Fibroblast of mammary gland (primary cell): ENCODE data around the gene TRMT2B.
A peak's percentile ranks its signal among the peaks of the same experiment; 100 is the strongest.
"Not testable (repeated sequence)": the region's sequence is repeated elsewhere in the genome, so short reads cannot be mapped to it uniquely, and the experiment has no call there.

Source experiments
- DNase-seq: peaks from one replicate; pipeline ENCODE4 v3.0.0-alpha.2; 2010; ENCODE audit warnings: low read depth
- H3K4me3 ChIP-seq: 2 replicates; pipeline ENCODE4 v1.5.1; 2011; ENCODE audit warnings: low read depth, mild to moderate bottlenecking, low read length, moderate library complexity; ENCODE audit not compliant: control insufficient read depth
- CTCF ChIP-seq: conservative IDR thresholded peaks from 2 replicates; pipeline ENCODE4 v1.5.1; 2011; ENCODE audit warnings: low read depth, low read length, inconsistent platforms; ENCODE audit not compliant: control insufficient read depth, insufficient read depth

The TRMT2B gene

GRCh38 chrX:101037231-101037630, 14.7 kb downstream of the TRMT2B start:
- no peak for DNase-seq
- no peak overlapping the region for H3K4me3 ChIP-seq
- no peak for TF ChIP-seq CTCF

GRCh38 chrX:101029665-101030064, 22.2 kb downstream of the TRMT2B start:
- TF ChIP-seq CTCF = no peak
- DNase-seq = no peak
- no peak overlapping the region for H3K4me3 ChIP-seq

- TF ChIP-seq CTCF = no peak
These were observed 23.3 kb downstream of the TRMT2B start for GRCh38 chrX:101028562-101028961.

GRCh38 chrX:101025126-101025525, 26.8 kb downstream of the TRMT2B start:
- H3K4me3 ChIP-seq = no peak overlapping the region
- TF ChIP-seq CTCF = no peak
- DNase-seq = peak; percentile 2

More at GRCh38 chrX:101028562-101028961, 23.3 kb downstream of the TRMT2B start:
- H3K4me3 ChIP-seq = no peak overlapping the region
- DNase-seq = no peak

- no peak for TF ChIP-seq CTCF
- no peak for DNase-seq
- no peak overlapping the region for H3K4me3 ChIP-seq
These were observed 29.9 kb downstream of the TRMT2B start for GRCh38 chrX:101022020-101022419.

GRCh38 chrX:101012031-101012430, 39.9 kb downstream of the TRMT2B start:
- not testable (repeated sequence) for DNase-seq, H3K4me3 ChIP-seq

GRCh38 chrX:101009090-101009489, 42.8 kb downstream of the TRMT2B start:
- H3K4me3 ChIP-seq = no peak overlapping the region
- no peak for TF ChIP-seq CTCF
- peak; percentile 28 for DNase-seq
